Activated CD4-positive, alpha-beta memory T cell treated with anti-CD3 and anti-CD28 coated beads, Interleukin-2, amount 10 ng/mL, durations not matched to agents 7 days and 5 days (primary cell): Measurements from ENCODE around the gene RMRP. TPM values are rescaled to one million over a fixed set of nuclear protein-coding genes. Genes with fewer than 3 reads are reported as not detected.

Experiments used
- CTCF ChIA-PET: fragments of 350-600 bp; sonication (Branson Sonifier 250); formaldehyde crosslinking; loops from one replicate; lab custom pipeline; 2021; ENCODE audit warnings: antibody characterized with exemption, inconsistent platforms; lab: Charles Lee
- POLR2A ChIA-PET: fragments of 350-600 bp; sonication (Branson Sonifier 250); formaldehyde crosslinking; loops from one replicate; lab custom pipeline; 2021; ENCODE audit warnings: antibody characterized with exemption; lab: Charles Lee
- DNase-seq: peaks from one replicate; pipeline ENCODE4 v3.0.0-alpha.2; 2020
- H3K27ac Mint-ChIP-seq: one replicate; pipeline ENCODE4 v1.8.0; 2021; ENCODE audit warnings: mild to moderate bottlenecking, mixed read lengths
- H3K27me3 Mint-ChIP-seq: one replicate; pipeline ENCODE4 v1.8.0; 2021; ENCODE audit warnings: mixed read lengths
- H3K36me3 Mint-ChIP-seq: one replicate; pipeline ENCODE4 v1.8.0; 2021; ENCODE audit warnings: low read depth, mixed read lengths
- H3K4me1 Mint-ChIP-seq: one replicate; pipeline ENCODE4 v1.8.0; 2021; ENCODE audit warnings: mixed read lengths
- H3K4me3 Mint-ChIP-seq: one replicate; pipeline ENCODE4 v1.8.0; 2021; ENCODE audit warnings: mild to moderate bottlenecking, mixed read lengths
- H3K9me3 Mint-ChIP-seq: one replicate; pipeline ENCODE4 v1.8.0; 2021; ENCODE audit warnings: mixed read lengths
- total RNA-seq, 2 experiments: library from RNA; stranded (reverse); gene quantifications; one replicate each; pipeline ENCODE4 v1.2.3, GENCODE V29; 2021

The RMRP gene
- total RNA-seq, 2 experiments from 2014 or later = 9,885 to 10,678 TPM

DNA sequence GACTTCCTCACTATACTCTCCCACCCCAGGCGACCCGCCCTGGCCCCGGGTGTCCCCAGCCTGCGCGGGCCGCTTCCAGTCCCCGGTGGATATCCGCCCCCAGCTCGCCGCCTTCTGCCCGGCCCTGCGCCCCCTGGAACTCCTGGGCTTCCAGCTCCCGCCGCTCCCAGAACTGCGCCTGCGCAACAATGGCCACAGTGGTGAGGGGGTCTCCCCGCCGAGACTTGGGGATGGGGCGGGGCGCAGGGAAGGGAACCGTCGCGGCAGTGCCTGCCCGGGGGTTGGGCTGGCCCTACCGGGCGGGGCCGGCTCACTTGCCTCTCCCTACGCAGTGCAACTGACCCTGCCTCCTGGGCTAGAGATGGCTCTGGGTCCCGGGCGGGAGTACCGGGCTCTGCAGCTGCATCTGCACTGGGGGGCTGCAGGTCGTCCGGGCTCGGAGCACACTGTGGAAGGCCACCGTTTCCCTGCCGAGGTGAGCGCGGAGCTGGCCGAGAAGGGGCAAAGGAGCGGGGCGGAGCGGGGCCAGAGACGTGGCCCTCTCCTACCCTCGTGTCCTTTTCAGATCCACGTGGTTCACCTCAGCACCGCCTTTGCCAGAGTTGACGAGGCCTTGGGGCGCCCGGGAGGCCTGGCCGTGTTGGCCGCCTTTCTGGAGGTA, 18.0 kb upstream of the RMRP start:
- CTCF ChIA-PET = interaction anchor here (1.9 to 4.2 kb wide), 2 partner anchors 20 to 30 kb away, joined by 6 to 18 read pairs; no protein-coding TSS in a partner anchor
- POLR2A ChIA-PET = interaction anchor here (1.0 to 2.8 kb wide), 2 partner anchors 11 to 13 kb away, joined by 3 to 13 read pairs; partner anchors contain the start of genes ARHGEF39 and TPM2
- Mint-ChIP-seq H3K9me3 (no peaks in the 10 kb centered on the region), H3K4me1 (peaks cover 10% of the 10 kb centered on the region), H3K36me3 (no peaks in the 10 kb centered on the region), H3K4me3 (no peak overlapping the region), H3K27me3 (peaks cover 32% of the 10 kb centered on the region), H3K27ac (no peak overlapping the region)
- no peak for DNase-seq

DNA sequence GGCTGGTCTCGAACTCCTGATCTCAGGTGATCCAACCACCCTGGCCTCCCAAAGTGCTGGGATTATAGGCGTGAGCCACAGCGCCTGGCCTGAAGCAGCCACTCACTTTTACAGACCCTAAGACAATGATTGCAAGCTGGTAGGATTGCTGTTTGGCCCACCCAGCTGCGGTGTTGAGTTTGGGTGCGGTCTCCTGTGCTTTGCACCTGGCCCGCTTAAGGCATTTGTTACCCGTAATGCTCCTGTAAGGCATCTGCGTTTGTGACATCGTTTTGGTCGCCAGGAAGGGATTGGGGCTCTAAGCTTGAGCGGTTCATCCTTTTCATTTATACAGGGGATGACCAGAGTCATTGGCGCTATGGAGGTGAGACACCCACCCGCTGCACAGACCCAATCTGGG, 17.4 kb upstream of the RMRP start:
- H3K9me3 Mint-ChIP-seq = no peaks in the 10 kb centered on the region
- H3K4me1 Mint-ChIP-seq = peaks cover 10% of the 10 kb centered on the region
- CTCF ChIA-PET = interaction anchor here (1.4 to 4.2 kb wide), 3 partner anchors 10 to 29 kb away, joined by 4 to 18 read pairs (median 6); partner anchors contain the start of gene ARHGEF39
- POLR2A ChIA-PET = interaction anchor here (0.7 to 2.8 kb wide), 3 partner anchors 10 to 605 kb away, joined by 3 to 13 read pairs (median 4); partner anchors contain the start of genes ARHGEF39 and TPM2
- peaks cover 32% of the 10 kb centered on the region for H3K27me3 Mint-ChIP-seq
- DNase-seq = no peak
- no peak overlapping the region for H3K4me3 Mint-ChIP-seq
- H3K36me3 Mint-ChIP-seq = no peaks in the 10 kb centered on the region
- H3K27ac Mint-ChIP-seq = no peak overlapping the region

DNA sequence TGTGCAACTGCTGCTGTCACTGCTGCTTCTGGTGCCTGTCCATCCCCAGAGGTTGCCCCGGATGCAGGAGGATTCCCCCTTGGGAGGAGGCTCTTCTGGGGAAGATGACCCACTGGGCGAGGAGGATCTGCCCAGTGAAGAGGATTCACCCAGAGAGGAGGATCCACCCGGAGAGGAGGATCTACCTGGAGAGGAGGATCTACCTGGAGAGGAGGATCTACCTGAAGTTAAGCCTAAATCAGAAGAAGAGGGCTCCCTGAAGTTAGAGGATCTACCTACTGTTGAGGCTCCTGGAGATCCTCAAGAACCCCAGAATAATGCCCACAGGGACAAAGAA, 16.2 kb upstream of the RMRP start:
- H3K27ac Mint-ChIP-seq = no peak overlapping the region
- POLR2A ChIA-PET = interaction anchor here (1.7 to 2.8 kb wide), 2 partner anchors 9 to 16 kb away, joined by 6 to 13 read pairs; partner anchors contain the start of genes ARHGEF39, CCDC107 and RMRP

DNA sequence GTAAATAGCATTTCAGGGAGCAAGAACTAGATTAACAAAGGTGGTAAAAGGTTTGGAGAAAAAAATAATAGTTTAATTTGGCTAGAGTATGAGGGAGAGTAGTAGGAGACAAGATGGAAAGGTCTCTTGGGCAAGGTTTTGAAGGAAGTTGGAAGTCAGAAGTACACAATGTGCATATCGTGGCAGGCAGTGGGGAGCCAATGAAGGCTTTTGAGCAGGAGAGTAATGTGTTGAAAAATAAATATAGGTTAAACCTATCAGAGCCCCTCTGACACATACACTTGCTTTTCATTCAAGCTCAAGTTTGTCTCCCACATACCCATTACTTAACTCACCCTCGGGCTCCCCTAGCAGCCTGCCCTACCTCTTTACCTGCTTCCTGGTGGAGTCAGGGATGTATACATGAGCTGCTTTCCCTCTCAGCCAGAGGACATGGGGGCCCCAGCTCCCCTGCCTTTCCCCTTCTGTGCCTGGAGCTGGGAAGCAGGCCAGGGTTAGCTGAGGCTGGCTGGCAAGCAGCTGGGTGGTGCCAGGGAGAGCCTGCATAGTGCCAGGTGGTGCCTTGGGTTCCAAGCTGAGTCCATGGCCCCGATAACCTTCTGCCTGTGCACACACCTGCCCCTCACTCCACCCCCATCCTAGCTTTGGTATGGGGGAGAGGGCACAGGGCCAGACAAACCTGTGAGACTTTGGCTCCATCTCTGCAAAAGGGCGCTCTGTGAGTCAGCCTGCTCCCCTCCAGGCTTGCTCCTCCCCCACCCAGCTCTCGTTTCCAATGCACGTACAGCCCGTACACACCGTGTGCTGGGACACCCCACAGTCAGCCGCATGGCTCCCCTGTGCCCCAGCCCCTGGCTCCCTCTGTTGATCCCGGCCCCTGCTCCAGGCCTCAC, 15.6 kb upstream of the RMRP start, which contains the start of gene CA9:
Gene CA9 (plus strand): TSS at position 797 of the 893 bp plus-strand sequence. CDS start 32 bp downstream, at position 829.
- Mint-ChIP-seq H3K9me3 (peaks cover 1% of the 10 kb centered on the region), H3K4me1 (peaks cover 10% of the 10 kb centered on the region), H3K27ac (no peak within 1 kb of the TSS), H3K4me3 (no peak within 1 kb of the TSS), H3K27me3 (peaks cover 32% of the 10 kb centered on the region), H3K36me3 (no peaks in the 10 kb centered on the region)
- no peak for DNase-seq
- ChIA-PET CTCF (interaction anchor here (0.6 to 1.0 kb wide), 2 partner anchors 15 to 1026 kb away, joined by 3 read pairs; partner anchors contain the start of genes CCDC107 and RMRP), POLR2A (interaction anchor here (0.8 to 2.8 kb wide), 4 partner anchors 8 to 16 kb away, joined by 3 to 13 read pairs (median 4); partner anchors contain the start of genes ARHGEF39, CCDC107 and RMRP)

More for the DNA sequence above, 16.2 kb upstream of the RMRP start:
- no peak for DNase-seq
- Mint-ChIP-seq H3K4me3 (no peak overlapping the region), H3K27me3 (peaks cover 32% of the 10 kb centered on the region), H3K9me3 (no peaks in the 10 kb centered on the region), H3K36me3 (no peaks in the 10 kb centered on the region), H3K4me1 (peaks cover 10% of the 10 kb centered on the region)
- CTCF ChIA-PET = interaction anchor here (1.4 to 4.2 kb wide), 2 partner anchors 8 to 22 kb away, joined by 4 to 18 read pairs; partner anchors contain the start of gene ARHGEF39

DNA sequence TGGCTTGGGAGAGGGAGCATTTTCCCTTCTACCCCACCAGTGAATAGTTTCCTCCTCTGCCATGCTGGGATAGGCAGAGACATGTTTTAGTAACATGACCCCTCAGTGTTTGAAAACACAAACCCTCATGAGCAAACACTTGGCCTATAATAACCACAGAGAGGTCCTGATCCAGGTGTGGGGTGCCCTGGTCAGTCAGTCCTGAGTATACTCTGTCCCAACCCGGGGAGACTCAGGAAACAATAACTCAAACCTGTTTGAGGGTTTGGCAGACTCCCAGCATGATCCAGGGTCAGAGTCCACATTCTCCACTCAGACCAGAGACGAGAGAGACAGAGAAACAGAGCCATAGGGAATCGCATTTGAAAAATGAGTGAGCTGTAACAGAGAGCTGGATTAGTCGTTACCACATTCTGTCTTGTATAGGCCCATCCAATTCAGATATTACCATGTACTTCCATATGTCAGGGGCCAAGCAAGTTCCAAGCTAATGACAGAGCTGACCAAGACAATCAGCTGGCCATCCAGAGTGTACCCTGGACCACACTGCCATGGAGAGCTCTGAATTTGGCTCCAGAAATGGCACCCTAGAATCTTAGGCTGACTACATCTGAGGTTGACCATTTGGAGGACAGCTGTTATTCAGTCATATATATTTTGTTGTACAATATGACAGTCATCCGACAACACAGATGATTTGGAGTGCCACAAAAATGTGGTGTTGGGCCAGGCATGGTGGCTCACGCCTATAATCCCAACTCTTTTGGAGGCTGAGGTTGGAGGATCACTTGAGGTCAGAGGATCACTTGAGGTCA, 11.7 kb upstream of the RMRP start:
- Mint-ChIP-seq H3K4me3 (no peak overlapping the region), H3K36me3 (no peaks in the 10 kb centered on the region), H3K27ac (no peak overlapping the region), H3K27me3 (peaks cover 15% of the 10 kb centered on the region), H3K9me3 (peaks cover 9% of the 10 kb centered on the region), H3K4me1 (peaks cover 24% of the 10 kb centered on the region)
- ChIA-PET CTCF (interaction anchor here (1.0 to 3.7 kb wide), 6 partner anchors 8 to 53 kb away, joined by 3 to 19 read pairs (median 4); partner anchors contain the start of genes CCDC107 and RMRP), POLR2A (interaction anchor here (0.6 to 0.9 kb wide), 2 partner anchors 12 to 23 kb away, joined by 3 read pairs; no protein-coding TSS in a partner anchor)
- DNase-seq = no peak

DNA sequence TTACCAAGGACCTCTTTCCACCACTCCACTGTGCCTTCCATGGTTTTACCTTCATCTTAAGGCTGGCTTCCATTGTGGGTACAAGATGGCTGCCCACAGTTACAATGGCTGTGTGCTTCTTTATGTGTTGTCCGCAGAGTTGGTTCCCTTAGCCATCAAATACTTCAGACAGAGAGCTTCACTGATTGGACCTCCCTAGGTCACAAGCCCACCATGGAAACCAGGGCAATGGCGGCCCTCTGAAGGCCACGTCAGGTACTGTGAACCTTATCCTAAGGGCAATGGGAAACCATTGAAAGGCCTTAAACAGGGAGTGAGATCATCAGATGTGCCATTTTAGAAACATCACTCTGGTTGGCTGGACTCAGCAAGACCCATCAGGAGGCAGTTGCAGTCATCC, 10.1 kb upstream of the RMRP start:
- ChIA-PET CTCF (no interaction called here), POLR2A (no interaction called here)

DNA sequence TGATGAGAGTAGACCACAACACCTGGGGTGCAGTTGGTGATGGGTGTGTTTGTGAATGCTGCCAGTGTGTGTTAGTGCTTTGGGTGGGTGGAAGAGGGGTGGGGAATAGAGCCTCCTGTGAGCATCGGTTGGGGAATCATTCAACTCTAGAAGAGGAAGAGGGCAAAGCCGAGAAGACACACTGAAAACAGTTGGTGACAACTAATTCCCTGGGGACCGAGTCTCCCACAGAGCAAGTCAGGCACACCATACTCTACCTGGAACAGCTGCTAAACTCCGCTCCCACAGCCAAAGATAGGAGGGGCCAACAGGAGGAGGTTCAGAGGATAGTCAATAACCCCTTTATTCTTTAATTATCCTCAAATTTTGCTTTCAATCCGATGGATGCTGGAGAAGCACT, 8.7 kb upstream of the RMRP start:
- no peaks in the 10 kb centered on the region for H3K27me3 Mint-ChIP-seq
- DNase-seq = no peak
- peaks cover 51% of the 10 kb centered on the region for H3K4me1 Mint-ChIP-seq
- ChIA-PET CTCF (interaction anchor here (0.7 to 5.2 kb wide), 4 partner anchors 29 to 557 kb away, joined by 3 to 31 read pairs (median 24); partner anchors contain the start of genes CREB3 and TLN1), POLR2A (interaction anchor here (1.1 to 11.8 kb wide), 4 partner anchors 9 to 90 kb away, joined by 3 to 147 read pairs (median 45); partner anchors contain the start of genes CCDC107, CD72, CREB3 and RMRP)
- H3K36me3 Mint-ChIP-seq = peaks cover 24% of the 10 kb centered on the region
- no peak overlapping the region for H3K27ac Mint-ChIP-seq
- no peak overlapping the region for H3K4me3 Mint-ChIP-seq
- H3K9me3 Mint-ChIP-seq = peaks cover 9% of the 10 kb centered on the region

More for the DNA sequence above, 10.1 kb upstream of the RMRP start:
- Mint-ChIP-seq H3K27ac (no peak overlapping the region), H3K4me3 (no peak overlapping the region), H3K4me1 (peaks cover 37% of the 10 kb centered on the region), H3K27me3 (peaks cover under 1% of the 10 kb centered on the region), H3K9me3 (peaks cover 9% of the 10 kb centered on the region), H3K36me3 (peaks cover 13% of the 10 kb centered on the region)
- DNase-seq = no peak

DNA sequence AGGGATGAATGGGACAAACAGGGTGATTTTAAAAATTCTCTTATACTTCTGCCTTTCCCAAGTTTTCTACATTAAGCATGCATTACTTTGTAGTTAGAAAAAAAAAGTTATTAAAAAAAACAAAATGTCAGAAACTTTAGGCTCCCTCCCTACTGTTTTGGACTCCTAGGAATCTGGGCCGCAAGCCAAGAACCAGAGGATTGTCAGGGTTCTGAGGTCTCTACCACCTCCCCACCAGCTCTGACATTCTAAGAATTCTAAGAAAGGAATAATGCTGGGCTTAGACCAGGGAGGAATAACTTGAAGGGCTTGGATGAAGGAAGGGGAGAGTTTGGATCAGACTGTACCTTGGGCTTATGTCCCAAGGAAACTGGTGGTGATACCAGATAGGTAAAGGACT, 8.2 kb upstream of the RMRP start:
- H3K4me3 Mint-ChIP-seq = peak overlapping the region; percentile 80
- DNase-seq = no peak

DNA sequence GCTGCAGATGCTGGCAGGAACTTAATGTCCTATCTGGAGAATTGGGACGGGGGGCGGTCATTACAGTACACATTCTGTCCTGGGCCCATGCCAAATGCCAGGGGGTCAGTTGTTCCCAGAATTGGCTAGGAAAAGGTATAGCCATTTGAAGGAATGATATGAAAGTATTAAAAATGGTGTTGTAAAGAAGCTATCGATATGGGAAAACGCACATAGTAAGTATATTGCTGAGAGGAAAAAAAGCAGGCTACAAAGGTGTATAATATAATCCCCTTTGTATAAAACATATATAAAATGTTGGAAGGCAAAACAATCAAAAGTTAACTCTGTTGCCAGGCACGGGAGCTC, 7.6 kb upstream of the RMRP start:
- CTCF ChIA-PET = interaction anchor here (0.6 to 12.1 kb wide), 12 partner anchors 9 to 238 kb away, joined by 3 to 223 read pairs (median 6); partner anchors contain the start of genes CREB3, SIT1 and TLN1
- H3K4me3 Mint-ChIP-seq = peak overlapping the region; percentile 80
- no peaks in the 10 kb centered on the region for H3K27me3 Mint-ChIP-seq
- H3K27ac Mint-ChIP-seq = peak overlapping the region; percentile 86
- peaks cover 61% of the 10 kb centered on the region for H3K4me1 Mint-ChIP-seq
- peaks cover 33% of the 10 kb centered on the region for H3K36me3 Mint-ChIP-seq
- H3K9me3 Mint-ChIP-seq = peaks cover 9% of the 10 kb centered on the region
- POLR2A ChIA-PET = interaction anchor here (1.1 to 11.8 kb wide), 16 partner anchors 8 to 586 kb away, joined by 3 to 257 read pairs (median 8); partner anchors contain the start of genes CA9, CCDC107, CD72 and CREB3
- DNase-seq = no peak

More for the DNA sequence above, 8.2 kb upstream of the RMRP start:
- Mint-ChIP-seq H3K27ac (peak overlapping the region; percentile 57), H3K27me3 (no peaks in the 10 kb centered on the region), H3K36me3 (peaks cover 27% of the 10 kb centered on the region), H3K9me3 (peaks cover 9% of the 10 kb centered on the region), H3K4me1 (peaks cover 55% of the 10 kb centered on the region)
- ChIA-PET POLR2A (interaction anchor here (1.1 to 11.8 kb wide), 13 partner anchors 9 to 91 kb away, joined by 3 to 257 read pairs (median 10); partner anchors contain the start of genes CA9, CCDC107, CD72 and CREB3), CTCF (interaction anchor here (0.6 to 12.1 kb wide), 9 partner anchors 9 to 237 kb away, joined by 3 to 223 read pairs (median 16); partner anchors contain the start of genes CREB3, SIT1 and TLN1)

DNA sequence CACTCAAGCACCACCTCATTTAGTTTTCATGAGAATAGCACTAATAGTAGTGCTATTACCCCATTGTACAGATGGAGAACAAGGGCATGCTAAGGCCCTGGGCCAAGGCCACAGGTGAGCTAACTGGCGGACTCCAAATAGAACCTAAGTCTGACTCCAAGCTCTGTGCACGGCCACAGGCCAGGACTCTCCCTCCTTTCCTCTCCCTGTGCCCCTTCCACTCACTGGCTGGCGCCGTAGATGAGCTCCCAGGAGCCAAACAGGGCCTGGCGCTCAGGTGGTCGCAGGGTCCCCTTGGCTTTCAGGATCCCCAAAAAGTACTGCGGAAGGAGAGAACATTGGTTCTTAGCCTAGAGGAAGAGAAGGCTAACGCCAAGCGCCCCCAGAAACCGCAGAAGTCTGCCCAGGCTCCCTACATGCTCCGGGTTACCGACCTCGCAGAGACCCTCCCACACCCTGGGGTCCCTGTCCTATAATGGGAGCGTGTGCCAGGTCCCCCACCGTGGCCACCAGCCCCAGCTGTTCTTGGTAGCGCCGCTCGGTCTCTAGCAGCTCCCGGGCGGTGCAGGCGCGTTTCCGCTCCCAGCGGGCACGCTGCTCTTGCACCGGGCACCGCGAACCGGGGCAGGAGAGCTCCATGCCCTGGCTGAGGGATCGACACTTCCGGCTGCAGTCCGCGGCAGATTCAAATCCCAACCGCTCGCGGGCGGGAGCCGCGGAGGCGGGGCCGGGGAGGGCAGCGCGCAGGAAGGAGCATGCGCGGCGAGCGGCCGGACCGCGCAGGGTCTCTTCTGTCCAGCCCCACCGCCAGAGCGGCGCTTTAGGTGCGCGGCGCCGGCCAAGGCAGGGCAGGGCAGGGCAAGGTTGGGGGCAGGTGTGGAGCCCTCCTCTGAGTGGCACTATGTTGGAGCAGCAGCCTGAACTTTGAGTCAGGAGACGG, 7.0 kb upstream of the RMRP start, which contains the start of gene ARHGEF39:
Gene ARHGEF39 (minus strand): TSS at position 665 of the 940 bp plus-strand sequence. CDS start 26 bp downstream, at position 639.
- DNase-seq = peak; percentile 87
- peak within 1 kb of the TSS; percentile 80 for H3K4me3 Mint-ChIP-seq
- H3K4me1 Mint-ChIP-seq = peaks cover 67% of the 10 kb centered on the region
- peak within 1 kb of the TSS; percentile 86 for H3K27ac Mint-ChIP-seq
- ChIA-PET POLR2A (interaction anchor here (0.8 to 11.8 kb wide), 21 partner anchors 7 to 586 kb away, joined by 3 to 257 read pairs (median 7); partner anchors contain the start of genes CA9, CCDC107, CD72 and CREB3), CTCF (interaction anchor here (0.8 to 12.1 kb wide), 16 partner anchors 9 to 548 kb away, joined by 3 to 223 read pairs (median 4); partner anchors contain the start of genes CREB3, SIT1, TLN1 and TPM2)
- H3K36me3 Mint-ChIP-seq = peaks cover 40% of the 10 kb centered on the region
- no peaks in the 10 kb centered on the region for H3K27me3 Mint-ChIP-seq
- H3K9me3 Mint-ChIP-seq = peaks cover 9% of the 10 kb centered on the region
